ENCODE results near the gene ZNF764.
"Not testable (repeated sequence)": the region's sequence is repeated elsewhere in the genome, so short reads cannot be mapped to it uniquely, and the experiment has no call there.

Gene ZNF764

DNA sequence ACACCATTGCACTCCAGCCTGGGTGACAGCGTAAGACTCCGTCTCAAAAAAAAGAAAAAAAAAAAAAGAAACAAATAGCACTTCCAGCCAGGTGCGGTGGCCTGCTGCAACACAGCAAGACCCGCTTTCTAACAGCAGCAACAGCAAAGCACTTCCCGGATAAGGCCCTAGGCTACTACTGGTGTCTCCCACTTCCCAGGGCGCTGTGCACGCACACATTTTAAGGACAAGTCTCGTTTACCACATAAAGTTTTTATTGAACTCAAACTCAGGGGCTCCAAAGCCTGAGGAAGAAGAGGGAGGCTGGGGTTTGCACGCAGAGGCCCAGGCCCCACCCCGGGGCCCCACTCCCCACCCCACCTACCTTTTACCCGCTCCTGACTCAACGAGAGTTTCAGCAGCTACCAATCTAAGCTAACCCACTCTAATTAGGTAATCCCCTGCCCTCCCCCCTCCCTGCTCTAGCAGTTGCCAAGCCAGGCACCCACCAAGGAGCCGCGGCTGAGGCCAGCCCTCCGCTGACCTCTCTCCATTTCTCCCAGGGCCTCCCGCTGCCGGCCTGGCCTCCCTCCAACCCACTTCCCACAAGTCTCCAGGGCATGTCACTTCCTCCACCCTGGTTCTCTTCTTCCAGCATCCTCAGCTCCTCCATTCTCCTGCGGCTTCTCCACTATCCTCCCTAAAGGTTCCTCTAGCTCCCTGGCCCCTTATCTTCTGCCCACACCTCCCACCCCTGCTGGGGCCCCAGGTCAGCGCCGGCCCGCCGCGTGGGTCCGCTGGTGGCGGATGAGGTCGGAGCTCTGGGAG is 34.2 kb downstream of the ZNF764 start:
- no peak for DNase-seq
- peaks cover 25% of the 10 kb centered on the region for H3K4me1 ChIP-seq (ENCODE audit: insufficient read depth, low read length)
- no peaks in the 10 kb centered on the region for H3K27me3 ChIP-seq (ENCODE audit: insufficient read depth, low read length, poor library complexity)
- H3K4me2 ChIP-seq (ENCODE audit: insufficient read depth, low read length) = no peak overlapping the region
- H3K79me2 ChIP-seq (ENCODE audit: insufficient read depth, low read length) = no peaks in the 10 kb centered on the region
- no peaks in the 10 kb centered on the region for H3K36me3 ChIP-seq (ENCODE audit: insufficient read depth, low read length)
- H2AFZ ChIP-seq (ENCODE audit: low read depth, low read length) = no peak overlapping the region
- TF ChIP-seq, protein P1, sequence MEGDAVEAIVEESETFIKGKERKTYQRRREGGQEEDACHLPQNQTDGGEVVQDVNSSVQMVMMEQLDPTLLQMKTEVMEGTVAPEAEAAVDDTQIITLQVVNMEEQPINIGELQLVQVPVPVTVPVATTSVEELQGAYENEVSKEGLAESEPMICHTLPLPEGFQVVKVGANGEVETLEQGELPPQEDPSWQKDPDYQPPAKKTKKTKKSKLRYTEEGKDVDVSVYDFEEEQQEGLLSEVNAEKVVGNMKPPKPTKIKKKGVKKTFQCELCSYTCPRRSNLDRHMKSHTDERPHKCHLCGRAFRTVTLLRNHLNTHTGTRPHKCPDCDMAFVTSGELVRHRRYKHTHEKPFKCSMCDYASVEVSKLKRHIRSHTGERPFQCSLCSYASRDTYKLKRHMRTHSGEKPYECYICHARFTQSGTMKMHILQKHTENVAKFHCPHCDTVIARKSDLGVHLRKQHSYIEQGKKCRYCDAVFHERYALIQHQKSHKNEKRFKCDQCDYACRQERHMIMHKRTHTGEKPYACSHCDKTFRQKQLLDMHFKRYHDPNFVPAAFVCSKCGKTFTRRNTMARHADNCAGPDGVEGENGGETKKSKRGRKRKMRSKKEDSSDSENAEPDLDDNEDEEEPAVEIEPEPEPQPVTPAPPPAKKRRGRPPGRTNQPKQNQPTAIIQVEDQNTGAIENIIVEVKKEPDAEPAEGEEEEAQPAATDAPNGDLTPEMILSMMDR (IDR thresholded peaks at IDR 0.05; ENCODE audit: borderline replicate concordance, extremely low read depth, low read length, poor library complexity, severe bottlenecking) = no peak
- no peak for TF ChIP-seq EZH2 (IDR thresholded peaks at IDR 0.05; ENCODE audit: borderline replicate concordance, low read depth, low read length, severe bottlenecking)
- no peak overlapping the region for H3K9ac ChIP-seq (ENCODE audit: low read depth, low read length)
- no peak for ATAC-seq (ENCODE audit: insufficient read depth, low read depth)
- H3K4me3 ChIP-seq (ENCODE audit: low read depth in 1 of 2, low read length in 2 of 2) = no peak overlapping the region
- H4K20me1 ChIP-seq (ENCODE audit: insufficient read depth, low read length) = no peaks in the 10 kb centered on the region
- no peaks in the 10 kb centered on the region for H3K9me3 ChIP-seq (ENCODE audit: insufficient read depth, low read length, severe bottlenecking)
- H3K27ac ChIP-seq (ENCODE audit: low read length) = no peak overlapping the region

DNA sequence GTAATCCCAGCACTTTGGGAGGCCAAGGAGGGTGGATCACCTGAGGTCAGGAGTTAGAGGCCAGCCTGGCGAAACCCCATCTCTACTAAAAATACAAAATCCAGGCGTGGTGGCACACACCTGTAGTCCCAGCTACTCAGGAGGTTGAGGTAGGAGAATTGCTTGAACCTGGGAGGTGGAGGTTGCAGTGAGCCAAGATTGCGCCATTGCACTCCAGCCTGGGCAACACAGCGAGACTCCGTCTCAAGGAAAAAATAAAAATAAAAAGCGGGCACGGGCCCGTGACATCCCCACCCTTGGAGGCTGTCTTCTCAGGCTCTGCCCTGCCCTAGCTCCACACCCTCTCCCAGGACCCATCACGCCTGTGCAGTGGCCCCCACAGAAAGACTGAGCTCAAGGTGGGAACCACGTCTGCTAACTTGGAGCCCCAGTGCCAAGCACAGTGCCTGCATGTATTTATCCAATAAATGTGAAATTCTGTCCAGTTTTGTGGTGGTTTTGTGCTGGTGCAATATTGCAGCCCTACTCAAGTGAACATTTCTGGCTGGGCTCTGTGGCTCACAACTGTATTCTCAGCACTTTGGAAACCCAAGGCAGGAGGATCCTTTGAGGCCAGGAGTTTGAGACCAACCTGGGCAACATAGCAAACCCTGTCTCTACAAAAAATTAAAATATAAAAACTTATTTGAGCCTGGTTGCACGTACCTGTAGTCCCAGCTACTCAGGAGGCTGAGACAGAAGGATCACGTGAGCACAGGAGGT is 35.3 kb downstream of the ZNF764 start:
- H3K27ac ChIP-seq (ENCODE audit: low read length); H2AFZ ChIP-seq (ENCODE audit: low read depth, low read length): not testable (repeated sequence)

DNA sequence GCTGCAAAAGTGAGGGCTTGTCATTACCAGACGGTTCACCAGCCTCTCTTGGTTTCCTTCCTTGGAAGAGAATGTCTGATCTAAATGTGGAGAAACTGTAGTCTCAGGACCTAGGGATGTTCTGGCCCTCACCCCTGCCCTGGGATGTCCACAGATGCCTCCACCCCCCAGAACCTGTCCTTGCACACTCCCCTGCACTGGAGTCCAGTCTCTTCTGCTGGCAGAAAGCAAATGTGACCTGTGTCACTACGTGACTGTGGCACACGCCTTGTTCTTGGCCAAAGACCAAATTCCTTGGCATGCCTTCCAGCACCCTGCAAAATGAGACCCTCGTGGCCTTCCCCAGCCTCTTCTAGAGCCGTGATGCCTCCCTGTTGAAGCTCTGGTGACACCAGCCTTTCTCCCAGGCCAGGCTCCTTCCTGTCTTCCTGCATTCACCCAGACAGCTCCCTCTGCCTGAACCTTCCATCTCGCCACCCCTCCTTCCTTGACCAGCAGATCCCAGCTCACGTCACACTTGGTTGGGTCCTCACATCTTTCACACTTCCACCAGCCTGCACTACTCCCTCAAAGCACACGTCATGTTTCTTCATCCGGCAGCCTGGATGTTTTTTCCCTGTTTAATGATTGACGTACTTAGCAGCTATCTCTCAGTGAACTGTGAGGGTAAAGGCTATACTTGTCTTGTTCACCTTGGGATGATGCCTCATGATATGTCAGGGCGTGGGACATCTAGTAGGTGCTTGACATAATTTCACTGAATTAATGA is 36.1 kb downstream of the ZNF764 start:
- DNase-seq (no peak), ATAC-seq (ENCODE audit: insufficient read depth, low read depth) (no peak)
- Histone ChIP-seq H3K27ac (ENCODE audit: low read length) (no peak overlapping the region), H3K4me1 (ENCODE audit: insufficient read depth, low read length) (peaks cover 8% of the 10 kb centered on the region), H3K4me2 (ENCODE audit: insufficient read depth, low read length) (no peak overlapping the region), H3K9me3 (ENCODE audit: insufficient read depth, low read length, severe bottlenecking) (no peaks in the 10 kb centered on the region), H3K9ac (ENCODE audit: low read depth, low read length) (no peak overlapping the region), H3K27me3 (ENCODE audit: insufficient read depth, low read length, poor library complexity) (no peaks in the 10 kb centered on the region), H2AFZ (ENCODE audit: low read depth, low read length) (no peak overlapping the region), H3K4me3 (ENCODE audit: low read depth in 1 of 2, low read length in 2 of 2) (no peak overlapping the region), H4K20me1 (ENCODE audit: insufficient read depth, low read length) (no peaks in the 10 kb centered on the region), H3K36me3 (ENCODE audit: insufficient read depth, low read length) (no peaks in the 10 kb centered on the region), H3K79me2 (ENCODE audit: insufficient read depth, low read length) (no peaks in the 10 kb centered on the region)
- no peak for TF ChIP-seq EZH2 (IDR thresholded peaks at IDR 0.05; ENCODE audit: borderline replicate concordance, low read depth, low read length, severe bottlenecking)
- TF ChIP-seq, protein P1 (IDR thresholded peaks at IDR 0.05; ENCODE audit: borderline replicate concordance, extremely low read depth, low read length, poor library complexity, severe bottlenecking) = no peak

More for the DNA sequence above, 35.3 kb downstream of the ZNF764 start:
- H3K9me3 ChIP-seq (ENCODE audit: insufficient read depth, low read length, severe bottlenecking); H3K4me2 ChIP-seq (ENCODE audit: insufficient read depth, low read length); H3K79me2 ChIP-seq (ENCODE audit: insufficient read depth, low read length); H4K20me1 ChIP-seq (ENCODE audit: insufficient read depth, low read length); H3K36me3 ChIP-seq (ENCODE audit: insufficient read depth, low read length); ATAC-seq (ENCODE audit: insufficient read depth, low read depth); H3K27me3 ChIP-seq (ENCODE audit: insufficient read depth, low read length, poor library complexity); H3K9ac ChIP-seq (ENCODE audit: low read depth, low read length); DNase-seq; H3K4me3 ChIP-seq (ENCODE audit: low read depth in 1 of 2, low read length in 2 of 2): not testable (repeated sequence)
- H3K4me1 ChIP-seq (ENCODE audit: insufficient read depth, low read length) = peaks cover 15% of the 10 kb centered on the region

Data from DND-41 (cell line).